Stimulated activated CD8-positive, alpha-beta memory T cell treated with anti-CD3 and anti-CD28 coated beads, Interleukin-4, amount 100 ng/mL, for 24 hours (primary cell): ENCODE measurements around the gene DTWD2.
"Not testable (repeated sequence)": the region's sequence is repeated elsewhere in the genome, so short reads cannot be mapped to it uniquely, and the experiment has no call there.

ENCODE experiments used
- DNase-seq: peaks from one replicate; pipeline ENCODE4 v3.0.0-alpha.2; 2020; ENCODE audit warnings: low read depth

The DTWD2 gene

GRCh38 chr5:118863345-118863744 lies 125.0 kb downstream of the DTWD2 start:
- DNase-seq = no peak

- DNase-seq = no peak
Observed at GRCh38 chr5:118862596-118862995, 125.8 kb downstream of the DTWD2 start.

- DNase-seq = no peak
Observed at GRCh38 chr5:118857700-118858099, 130.6 kb downstream of the DTWD2 start.

- DNase-seq = no peak
Observed at GRCh38 chr5:118854819-118855218, 133.5 kb downstream of the DTWD2 start.

GRCh38 chr5:118851785-118852184 lies 136.6 kb downstream of the DTWD2 start:
- not testable (repeated sequence) for DNase-seq

GRCh38 chr5:118849507-118849906 lies 138.8 kb downstream of the DTWD2 start:
- not testable (repeated sequence) for DNase-seq

GRCh38 chr5:118844351-118844750 lies 144.0 kb downstream of the DTWD2 start:
- DNase-seq = no peak

- no peak for DNase-seq
Observed at GRCh38 chr5:118834710-118835109, 153.6 kb downstream of the DTWD2 start.

GRCh38 chr5:118832974-118833373 lies 155.4 kb downstream of the DTWD2 start:
- DNase-seq = no peak

GRCh38 chr5:118825226-118825625 lies 163.1 kb downstream of the DTWD2 start:
- no peak for DNase-seq

GRCh38 chr5:118818604-118819003 lies 169.7 kb downstream of the DTWD2 start:
- DNase-seq = no peak

GRCh38 chr5:118808441-118808840 lies 179.9 kb downstream of the DTWD2 start:
- no peak for DNase-seq

GRCh38 chr5:118806571-118806970 lies 181.8 kb downstream of the DTWD2 start:
- DNase-seq = no peak

GRCh38 chr5:118802335-118802734 lies 186.0 kb downstream of the DTWD2 start:
- DNase-seq = no peak

GRCh38 chr5:118796081-118796480 lies 192.3 kb downstream of the DTWD2 start:
- no peak for DNase-seq

- DNase-seq = no peak
Observed at GRCh38 chr5:118794281-118794680, 194.1 kb downstream of the DTWD2 start.

- no peak for DNase-seq
Observed at GRCh38 chr5:118793652-118794051, 194.7 kb downstream of the DTWD2 start.

- DNase-seq = no peak
Observed at GRCh38 chr5:118793091-118793490, 195.3 kb downstream of the DTWD2 start.

GRCh38 chr5:118791926-118792734 lies 196.2 kb downstream of the DTWD2 start:
- DNase-seq = no peak

- DNase-seq = no peak
Observed at GRCh38 chr5:118789366-118789765, 199.0 kb downstream of the DTWD2 start.

GRCh38 chr5:118788351-118788750 lies 200.0 kb downstream of the DTWD2 start:
- no peak for DNase-seq
